ENCODE measurements around the gene MAN1C1.

Gene MAN1C1

GRCh38 chr1:25731148-25731547 lies 114.6 kb downstream of the MAN1C1 start:
- TF ChIP-seq BACH2 (CRISPR knock-in tag; IDR thresholded peaks at IDR 0.05; ENCODE audit: borderline replicate concordance) (no peak), ZNF70 (CRISPR knock-in tag; IDR thresholded peaks at IDR 0.05) (no peak), ESRRG (CRISPR knock-in tag; IDR thresholded peaks at IDR 0.05) (no peak), TCF4 (CRISPR knock-in tag; IDR thresholded peaks at IDR 0.05; ENCODE audit: borderline replicate concordance) (no peak), ZFP3 (CRISPR knock-in tag; IDR thresholded peaks at IDR 0.05) (no peak), TSHZ2 (CRISPR knock-in tag; IDR thresholded peaks at IDR 0.05) (no peak), CSDC2 (CRISPR knock-in tag; IDR thresholded peaks at IDR 0.05) (no peak), RARB (CRISPR knock-in tag; IDR thresholded peaks at IDR 0.05) (no peak), OSR1 (CRISPR knock-in tag; IDR thresholded peaks at IDR 0.05) (no peak), ZNF8 (CRISPR knock-in tag; IDR thresholded peaks at IDR 0.05) (no peak), ZNF565 (CRISPR knock-in tag; conservative IDR thresholded peaks at IDR 0.05; ENCODE audit: low read depth) (no peak), PATZ1 (CRISPR knock-in tag; IDR thresholded peaks at IDR 0.05; ENCODE audit: borderline replicate concordance) (no peak)
- ATAC-seq: no peak

GRCh38 chr1:25731626-25732370 lies 115.2 kb downstream of the MAN1C1 start:
- ATAC-seq: no peak
- no peak for TF ChIP-seq ZNF565 (CRISPR knock-in tag; conservative IDR thresholded peaks at IDR 0.05; ENCODE audit: low read depth)
- no peak for TF ChIP-seq CSRNP3 (CRISPR knock-in tag; IDR thresholded peaks at IDR 0.05)
- TF ChIP-seq ZFP3 (CRISPR knock-in tag; IDR thresholded peaks at IDR 0.05): no peak
- no peak for TF ChIP-seq PATZ1 (CRISPR knock-in tag; IDR thresholded peaks at IDR 0.05; ENCODE audit: borderline replicate concordance)
- no peak for TF ChIP-seq POU6F1 (CRISPR knock-in tag; IDR thresholded peaks at IDR 0.05; ENCODE audit: borderline replicate concordance, low read depth)
- no peak for TF ChIP-seq OSR1 (CRISPR knock-in tag; IDR thresholded peaks at IDR 0.05)
- TF ChIP-seq RARB (CRISPR knock-in tag; IDR thresholded peaks at IDR 0.05): no peak
- no peak for TF ChIP-seq ISL1 (CRISPR knock-in tag; IDR thresholded peaks at IDR 0.05)
- no peak for TF ChIP-seq BACH2 (CRISPR knock-in tag; IDR thresholded peaks at IDR 0.05; ENCODE audit: borderline replicate concordance)
- TF ChIP-seq ESRRG (CRISPR knock-in tag; IDR thresholded peaks at IDR 0.05): no peak

- no peak for TF ChIP-seq ZFP3 (CRISPR knock-in tag; IDR thresholded peaks at IDR 0.05)
- no peak for TF ChIP-seq ZNF565 (CRISPR knock-in tag; conservative IDR thresholded peaks at IDR 0.05; ENCODE audit: low read depth)
- no peak for TF ChIP-seq TCF4 (CRISPR knock-in tag; IDR thresholded peaks at IDR 0.05; ENCODE audit: borderline replicate concordance)
- TF ChIP-seq CSRNP3 (CRISPR knock-in tag; IDR thresholded peaks at IDR 0.05): no peak
- ATAC-seq: no peak
These were observed 116.2 kb downstream of the MAN1C1 start for GRCh38 chr1:25732821-25733220.

All from SK-N-SH treated with all-trans-retinoic acid at 6 μM for 48 hours (cell line).